Measurements from ENCODE around the gene CD58.

DNA sequence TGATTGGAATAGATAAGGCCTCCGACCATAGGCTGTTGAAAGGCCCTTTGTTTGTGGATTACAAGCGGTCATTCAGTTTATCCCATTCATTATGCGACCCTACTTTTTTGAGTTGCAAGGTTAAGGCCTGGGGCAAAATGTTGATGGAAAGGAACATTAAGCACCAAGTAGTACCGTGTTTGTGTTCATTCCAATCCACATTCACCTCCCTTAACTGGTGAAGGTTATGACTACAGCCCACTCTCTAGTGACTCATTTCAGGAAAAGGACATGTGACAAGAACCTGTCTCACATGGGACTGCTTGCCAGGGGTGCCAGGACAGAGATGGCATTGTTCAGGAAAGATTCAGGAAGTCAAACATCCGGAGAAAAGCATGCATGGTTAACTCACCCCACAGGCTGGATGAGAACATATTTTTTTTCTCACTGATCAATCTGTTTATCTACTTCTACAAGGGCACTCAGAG, 81.6 kb downstream of the CD58 start:
- TF ChIP-seq POLR2AphosphoS5 (IDR thresholded peaks at IDR 0.05; ENCODE audit: low read depth, low read length) (no peak), TAF1 (IDR thresholded peaks at IDR 0.05; ENCODE audit: borderline replicate concordance, insufficient read depth, low read length) (no peak)
- TF ChIP-seq, protein P1, sequence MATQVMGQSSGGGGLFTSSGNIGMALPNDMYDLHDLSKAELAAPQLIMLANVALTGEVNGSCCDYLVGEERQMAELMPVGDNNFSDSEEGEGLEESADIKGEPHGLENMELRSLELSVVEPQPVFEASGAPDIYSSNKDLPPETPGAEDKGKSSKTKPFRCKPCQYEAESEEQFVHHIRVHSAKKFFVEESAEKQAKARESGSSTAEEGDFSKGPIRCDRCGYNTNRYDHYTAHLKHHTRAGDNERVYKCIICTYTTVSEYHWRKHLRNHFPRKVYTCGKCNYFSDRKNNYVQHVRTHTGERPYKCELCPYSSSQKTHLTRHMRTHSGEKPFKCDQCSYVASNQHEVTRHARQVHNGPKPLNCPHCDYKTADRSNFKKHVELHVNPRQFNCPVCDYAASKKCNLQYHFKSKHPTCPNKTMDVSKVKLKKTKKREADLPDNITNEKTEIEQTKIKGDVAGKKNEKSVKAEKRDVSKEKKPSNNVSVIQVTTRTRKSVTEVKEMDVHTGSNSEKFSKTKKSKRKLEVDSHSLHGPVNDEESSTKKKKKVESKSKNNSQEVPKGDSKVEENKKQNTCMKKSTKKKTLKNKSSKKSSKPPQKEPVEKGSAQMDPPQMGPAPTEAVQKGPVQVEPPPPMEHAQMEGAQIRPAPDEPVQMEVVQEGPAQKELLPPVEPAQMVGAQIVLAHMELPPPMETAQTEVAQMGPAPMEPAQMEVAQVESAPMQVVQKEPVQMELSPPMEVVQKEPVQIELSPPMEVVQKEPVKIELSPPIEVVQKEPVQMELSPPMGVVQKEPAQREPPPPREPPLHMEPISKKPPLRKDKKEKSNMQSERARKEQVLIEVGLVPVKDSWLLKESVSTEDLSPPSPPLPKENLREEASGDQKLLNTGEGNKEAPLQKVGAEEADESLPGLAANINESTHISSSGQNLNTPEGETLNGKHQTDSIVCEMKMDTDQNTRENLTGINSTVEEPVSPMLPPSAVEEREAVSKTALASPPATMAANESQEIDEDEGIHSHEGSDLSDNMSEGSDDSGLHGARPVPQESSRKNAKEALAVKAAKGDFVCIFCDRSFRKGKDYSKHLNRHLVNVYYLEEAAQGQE (IDR thresholded peaks at IDR 0.05; ENCODE audit: insufficient read depth in 1 of 2, low read depth in 2 of 2, low read length in 2 of 2): no peak
